ENCODE measurements around the gene CCS. TPM values are rescaled to one million over a fixed set of nuclear protein-coding genes. Genes with fewer than 3 reads are reported as not detected.
A peak's percentile ranks its signal among the peaks of the same experiment; 100 is the strongest.
"Not testable (repeated sequence)": the region's sequence is repeated elsewhere in the genome, so short reads cannot be mapped to it uniquely, and the experiment has no call there.

The CCS gene
- total RNA-seq, 4 donors from 2014 or later = 27.8 to 50.7 (median 34.8) TPM

DNA sequence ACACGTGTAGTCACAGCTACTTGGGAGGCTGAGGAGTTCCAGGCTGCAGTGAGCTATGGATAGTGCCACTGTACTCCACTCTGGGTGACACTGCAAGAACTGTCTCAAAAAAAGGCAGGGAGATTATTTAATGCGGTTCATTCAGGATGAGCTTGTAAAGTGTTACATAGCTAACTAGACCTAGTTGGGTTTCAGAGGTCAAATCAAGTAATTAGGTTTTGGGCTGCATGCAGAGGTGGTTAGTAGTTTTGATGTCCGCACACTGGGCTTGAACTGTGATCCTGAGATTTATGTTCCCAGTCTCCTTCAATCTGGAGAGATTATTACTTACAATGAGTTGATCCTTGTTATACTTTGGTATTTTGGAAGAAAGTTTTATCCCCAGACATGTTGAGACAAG, 43.4 kb downstream of the CCS start:
- Histone ChIP-seq H3K9me3 (no peaks in the 10 kb centered on the region), H3K27ac (replicated peaks in 1 of 4) (peak overlapping the region in 1 of 4 donors; percentile 19), H3K4me1 (peaks cover 34 to 77% (median 64%) of the 10 kb centered on the region in 4 donors), H3K27me3 (no peaks in the 10 kb centered on the region), H3K36me3 (peaks cover 6 to 30% (median 19%) of the 10 kb centered on the region in 4 donors), H3K4me3 (no peak overlapping the region)
- no peak for DNase-seq (ENCODE audit: extremely low spot score)
- no peak for TF ChIP-seq POLR2A (IDR thresholded peaks at IDR 0.05; ENCODE audit: low read depth)
- no peak for TF ChIP-seq POLR2AphosphoS5 (IDR thresholded peaks at IDR 0.05)
- TF ChIP-seq, protein P1, sequence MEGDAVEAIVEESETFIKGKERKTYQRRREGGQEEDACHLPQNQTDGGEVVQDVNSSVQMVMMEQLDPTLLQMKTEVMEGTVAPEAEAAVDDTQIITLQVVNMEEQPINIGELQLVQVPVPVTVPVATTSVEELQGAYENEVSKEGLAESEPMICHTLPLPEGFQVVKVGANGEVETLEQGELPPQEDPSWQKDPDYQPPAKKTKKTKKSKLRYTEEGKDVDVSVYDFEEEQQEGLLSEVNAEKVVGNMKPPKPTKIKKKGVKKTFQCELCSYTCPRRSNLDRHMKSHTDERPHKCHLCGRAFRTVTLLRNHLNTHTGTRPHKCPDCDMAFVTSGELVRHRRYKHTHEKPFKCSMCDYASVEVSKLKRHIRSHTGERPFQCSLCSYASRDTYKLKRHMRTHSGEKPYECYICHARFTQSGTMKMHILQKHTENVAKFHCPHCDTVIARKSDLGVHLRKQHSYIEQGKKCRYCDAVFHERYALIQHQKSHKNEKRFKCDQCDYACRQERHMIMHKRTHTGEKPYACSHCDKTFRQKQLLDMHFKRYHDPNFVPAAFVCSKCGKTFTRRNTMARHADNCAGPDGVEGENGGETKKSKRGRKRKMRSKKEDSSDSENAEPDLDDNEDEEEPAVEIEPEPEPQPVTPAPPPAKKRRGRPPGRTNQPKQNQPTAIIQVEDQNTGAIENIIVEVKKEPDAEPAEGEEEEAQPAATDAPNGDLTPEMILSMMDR (IDR thresholded peaks at IDR 0.05) = no peak
- no peak for TF ChIP-seq EP300 (IDR thresholded peaks at IDR 0.05)
- intact Hi-C loops (cut with DNase I) = no loop called here
- WGBS = 80% methylated on average over 3 of the region's 3 CpGs

DNA sequence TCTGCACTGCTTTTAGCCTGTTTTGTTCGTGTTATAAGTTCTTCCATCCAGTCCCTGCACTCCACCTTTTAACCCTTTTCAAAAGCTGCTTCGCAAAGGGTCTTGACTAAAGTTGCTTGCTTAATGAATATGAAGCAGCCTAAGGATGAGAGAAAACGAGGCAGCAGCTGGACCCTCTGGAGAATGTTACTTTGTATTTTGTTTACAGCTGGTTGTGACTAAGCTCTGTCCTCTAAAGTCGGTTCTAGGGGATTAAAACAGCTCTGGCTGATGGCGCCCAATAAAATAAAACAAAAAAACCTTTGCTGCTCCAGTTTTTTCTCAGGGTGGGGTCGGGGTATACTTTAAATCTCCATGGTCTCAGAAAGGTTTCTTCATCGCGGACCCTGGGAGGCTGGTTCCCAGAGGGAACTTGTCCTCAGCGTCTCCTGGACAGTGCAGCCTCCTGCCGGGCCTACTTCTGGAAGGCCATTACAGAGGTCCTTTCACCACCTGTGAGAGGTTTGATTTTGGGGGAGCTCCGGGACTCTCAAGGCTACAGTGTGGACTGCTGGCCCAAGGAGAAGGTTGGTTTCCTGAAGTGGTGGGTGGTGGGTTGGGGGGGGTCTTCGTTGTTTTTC, 44.7 kb downstream of the CCS start:
- Histone ChIP-seq H3K36me3 (peaks cover 7 to 43% (median 22%) of the 10 kb centered on the region in 4 donors), H3K9me3 (no peaks in the 10 kb centered on the region), H3K27ac (replicated peaks in 1 of 4) (peak overlapping the region; percentile 81 to 93 (median 89)), H3K4me3 (peak overlapping the region; percentile 68 to 88 (median 80)), H3K4me1 (peaks cover 47 to 77% (median 65%) of the 10 kb centered on the region in 4 donors), H3K27me3 (no peaks in the 10 kb centered on the region)
- no peak for DNase-seq (ENCODE audit: extremely low spot score)
- intact Hi-C loops (cut with DNase I) = no loop called here
- no peak for TF ChIP-seq POLR2A (IDR thresholded peaks at IDR 0.05; ENCODE audit: low read depth)
- TF ChIP-seq, protein P1 (IDR thresholded peaks at IDR 0.05) = no peak
- no peak for TF ChIP-seq POLR2AphosphoS5 (IDR thresholded peaks at IDR 0.05)
- no peak for TF ChIP-seq EP300 (IDR thresholded peaks at IDR 0.05)
- 40% methylated on average over 12 of the region's 12 CpGs for whole genome bisulfite sequencing

DNA sequence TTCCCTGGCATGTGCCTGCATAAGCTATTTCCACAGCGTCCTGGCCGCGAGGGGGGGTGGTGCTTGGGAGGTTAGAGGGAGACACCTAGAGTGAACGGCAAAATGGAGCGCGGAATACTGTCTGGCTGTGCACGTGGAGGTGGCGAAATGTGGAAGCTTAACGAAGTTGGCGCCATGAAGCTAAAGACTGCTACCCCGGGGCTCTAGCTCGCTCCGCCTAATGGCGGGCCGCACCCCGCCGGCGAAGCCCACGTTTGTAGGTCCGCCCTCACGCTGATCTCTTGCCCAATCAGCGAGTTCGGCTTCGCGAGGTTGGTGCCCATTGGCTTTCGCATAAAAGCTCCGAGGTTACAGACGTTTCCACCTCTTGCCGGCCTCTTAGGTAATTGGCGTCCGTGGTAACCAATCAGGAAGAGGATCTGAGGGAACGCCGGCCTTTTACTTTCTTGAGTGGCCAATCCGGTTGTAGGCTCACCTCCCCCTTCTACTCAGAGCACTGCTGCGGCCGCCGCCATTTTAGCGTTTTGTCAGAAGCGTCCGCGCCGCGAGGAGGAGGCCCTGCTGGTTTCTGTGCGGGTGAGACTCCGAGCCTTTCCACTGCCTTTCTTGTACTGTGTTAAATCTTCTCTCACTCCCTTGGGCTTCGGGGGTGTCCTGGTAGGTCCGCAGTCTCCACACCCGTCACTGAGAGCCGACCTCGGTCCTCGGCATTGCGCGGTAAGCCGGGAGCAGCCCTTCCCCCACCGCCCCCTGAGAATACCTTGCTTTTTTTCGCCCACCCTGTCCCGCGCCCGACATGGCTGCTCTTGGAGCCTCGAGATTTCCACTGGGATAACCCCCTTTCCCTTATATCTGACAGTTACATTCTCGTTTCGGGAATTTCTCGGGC, 45.4 kb downstream of the CCS start, which contains the start of gene RBM4:
Gene RBM4 (plus strand): TSS at position 527 of the 889 bp plus-strand sequence. CDS start 1,009 bp downstream, outside the sequence.
- intact Hi-C loops (cut with DNase I) = no loop called here
- Histone ChIP-seq H3K27me3 (no peaks in the 10 kb centered on the region), H3K4me1 (peaks cover 54 to 78% (median 65%) of the 10 kb centered on the region in 4 donors), H3K27ac (replicated peaks in 1 of 4) (peak within 1 kb of the TSS; percentile 89 to 93 (median 90)), H3K9me3 (no peaks in the 10 kb centered on the region), H3K36me3 (peaks cover 10 to 44% (median 25%) of the 10 kb centered on the region in 4 donors), H3K4me3 (peak within 1 kb of the TSS; percentile 68 to 88 (median 80))
- under 1% methylated on average over 54 of the region's 63 CpGs for WGBS
- peak; percentile 79 for TF ChIP-seq POLR2A (IDR thresholded peaks at IDR 0.05; ENCODE audit: low read depth)
- peak; percentile 91 to 98 for TF ChIP-seq POLR2AphosphoS5 (IDR thresholded peaks at IDR 0.05)
- TF ChIP-seq, protein P1 (IDR thresholded peaks at IDR 0.05) = peak in 1 of 3 experiments; percentile 1
- TF ChIP-seq EP300 (IDR thresholded peaks at IDR 0.05) = no peak
- DNase-seq (ENCODE audit: extremely low spot score) = peak; percentile 100

DNA sequence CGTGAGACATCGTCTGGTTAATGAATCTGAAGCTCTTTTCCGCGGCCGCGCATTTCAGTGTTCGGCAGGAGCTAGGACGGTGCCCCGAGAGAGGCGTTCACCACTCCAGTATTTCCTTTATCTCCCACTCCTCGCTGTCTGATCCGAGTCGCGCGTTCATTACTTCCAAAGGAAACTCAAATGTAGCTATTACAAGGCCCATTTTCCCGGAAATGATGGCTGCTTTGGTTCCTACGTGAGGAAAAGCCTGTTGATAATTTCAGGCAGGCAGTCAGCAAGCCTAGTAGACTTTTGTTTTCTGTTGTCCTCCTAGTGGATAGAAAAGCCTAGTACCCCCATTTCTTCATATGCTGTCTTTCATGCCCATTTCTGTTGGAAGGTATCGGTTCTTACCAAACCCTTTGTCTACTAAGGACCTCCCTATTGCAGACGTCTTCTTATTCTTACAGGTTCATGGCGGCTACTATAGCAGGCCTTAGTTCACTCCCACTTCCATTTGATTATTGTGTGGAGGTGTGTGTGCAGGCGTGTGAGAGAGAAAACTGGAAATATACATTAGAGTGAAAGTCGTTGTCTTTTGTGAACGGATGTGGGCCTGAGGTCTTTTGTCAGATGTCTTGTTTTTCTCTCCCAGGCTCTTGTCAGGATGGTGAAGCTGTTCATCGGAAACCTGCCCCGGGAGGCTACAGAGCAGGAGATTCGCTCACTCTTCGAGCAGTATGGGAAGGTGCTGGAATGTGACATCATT, 46.3 kb downstream of the CCS start:
- Histone ChIP-seq H3K27ac (replicated peaks in 1 of 4) (peak overlapping the region; percentile 89 to 93 (median 90)), H3K4me1 (peaks cover 63 to 84% (median 70%) of the 10 kb centered on the region in 4 donors), H3K4me3 (peak overlapping the region; percentile 68 to 88 (median 80)), H3K27me3 (no peaks in the 10 kb centered on the region), H3K9me3 (no peaks in the 10 kb centered on the region), H3K36me3 (peaks cover 16 to 49% (median 31%) of the 10 kb centered on the region in 4 donors)
- intact Hi-C loops (cut with DNase I) = no loop called here
- 4% methylated on average over 21 of the region's 27 CpGs for WGBS
- DNase-seq (ENCODE audit: extremely low spot score) = no peak
- TF ChIP-seq, protein P1 (IDR thresholded peaks at IDR 0.05) = no peak
- TF ChIP-seq POLR2AphosphoS5 (IDR thresholded peaks at IDR 0.05) (no peak), POLR2A (IDR thresholded peaks at IDR 0.05; ENCODE audit: low read depth) (no peak), EP300 (IDR thresholded peaks at IDR 0.05) (no peak)

DNA sequence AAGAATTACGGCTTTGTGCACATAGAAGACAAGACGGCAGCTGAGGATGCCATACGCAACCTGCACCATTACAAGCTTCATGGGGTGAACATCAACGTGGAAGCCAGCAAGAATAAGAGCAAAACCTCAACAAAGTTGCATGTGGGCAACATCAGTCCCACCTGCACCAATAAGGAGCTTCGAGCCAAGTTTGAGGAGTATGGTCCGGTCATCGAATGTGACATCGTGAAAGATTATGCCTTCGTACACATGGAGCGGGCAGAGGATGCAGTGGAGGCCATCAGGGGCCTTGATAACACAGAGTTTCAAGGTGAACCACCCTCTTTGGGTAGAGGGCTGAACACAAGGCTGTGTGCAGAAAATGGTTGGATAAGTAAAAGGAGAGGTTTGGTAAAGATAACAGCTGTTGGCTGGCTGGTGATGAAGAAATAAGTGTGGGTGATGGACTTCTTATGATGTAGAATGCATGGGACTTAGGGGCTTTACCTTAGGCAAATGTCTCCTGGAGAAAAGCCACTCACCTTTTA, 46.9 kb downstream of the CCS start:
- H3K27me3 ChIP-seq; intact Hi-C loops (cut with DNase I); DNase-seq (ENCODE audit: extremely low spot score); H3K9me3 ChIP-seq: not testable (repeated sequence)
- peak overlapping the region; percentile 89 to 93 (median 90) for H3K27ac ChIP-seq (replicated peaks in 1 of 4)
- 58% methylated on average over 10 of the region's 10 CpGs for WGBS
- H3K36me3 ChIP-seq = peaks cover 16 to 55% (median 34%) of the 10 kb centered on the region in 4 donors
- H3K4me3 ChIP-seq = peak overlapping the region; percentile 68 to 88 (median 80)
- H3K4me1 ChIP-seq = peaks cover 69 to 84% (median 77%) of the 10 kb centered on the region in 4 donors

All from esophagus muscularis mucosa (tissue), 4 donors.